Neural crest cell (in vitro differentiated cells): ENCODE data around the gene TGM2. TPM values are rescaled to one million over a fixed set of nuclear protein-coding genes. Genes with fewer than 3 reads are reported as not detected.

Source experiments
- DNase-seq: peaks from one replicate; pipeline ENCODE4 v3.0.0; 2021; ENCODE audit warnings: low read depth, mixed read lengths, low spot score
- H3K27ac Mint-ChIP-seq: one replicate; pipeline ENCODE4 v1.8.0; 2021; ENCODE audit warnings: mild to moderate bottlenecking, mixed read lengths; ENCODE audit not compliant: unreplicated experiment
- H3K27me3 Mint-ChIP-seq: 2 replicates; pipeline ENCODE4 v1.8.0; 2021; ENCODE audit warnings: low read depth, mild to moderate bottlenecking, mixed read lengths
- H3K36me3 Mint-ChIP-seq: 2 replicates; pipeline ENCODE4 v1.8.0; 2021; ENCODE audit warnings: low read depth, mild to moderate bottlenecking, mixed read lengths
- H3K4me1 Mint-ChIP-seq: 2 replicates; pipeline ENCODE4 v1.8.0; 2021; ENCODE audit warnings: mixed read lengths
- H3K4me3 Mint-ChIP-seq: one replicate; pipeline ENCODE4 v1.8.0; 2021; ENCODE audit warnings: mild to moderate bottlenecking, mixed read lengths
- H3K9me3 Mint-ChIP-seq: 2 replicates; pipeline ENCODE4 v1.8.0; 2021; ENCODE audit warnings: mixed read lengths
- total RNA-seq: library from RNA; stranded (reverse); gene quantifications from 2 replicates; pipeline ENCODE4 v1.2.1, GENCODE V29; 2021
- TF ChIP-seq, protein P1 (sequence below): fragments of 200-600 bp; sonication (generic); conservative IDR thresholded peaks from 2 replicates; pipeline ENCODE4 v1.5.0; 2021; ENCODE audit warnings: antibody characterized with exemption, mild to moderate bottlenecking

Gene TGM2
- total RNA-seq, 1 donor from 2014 or later, result 1.4 TPM

DNA sequence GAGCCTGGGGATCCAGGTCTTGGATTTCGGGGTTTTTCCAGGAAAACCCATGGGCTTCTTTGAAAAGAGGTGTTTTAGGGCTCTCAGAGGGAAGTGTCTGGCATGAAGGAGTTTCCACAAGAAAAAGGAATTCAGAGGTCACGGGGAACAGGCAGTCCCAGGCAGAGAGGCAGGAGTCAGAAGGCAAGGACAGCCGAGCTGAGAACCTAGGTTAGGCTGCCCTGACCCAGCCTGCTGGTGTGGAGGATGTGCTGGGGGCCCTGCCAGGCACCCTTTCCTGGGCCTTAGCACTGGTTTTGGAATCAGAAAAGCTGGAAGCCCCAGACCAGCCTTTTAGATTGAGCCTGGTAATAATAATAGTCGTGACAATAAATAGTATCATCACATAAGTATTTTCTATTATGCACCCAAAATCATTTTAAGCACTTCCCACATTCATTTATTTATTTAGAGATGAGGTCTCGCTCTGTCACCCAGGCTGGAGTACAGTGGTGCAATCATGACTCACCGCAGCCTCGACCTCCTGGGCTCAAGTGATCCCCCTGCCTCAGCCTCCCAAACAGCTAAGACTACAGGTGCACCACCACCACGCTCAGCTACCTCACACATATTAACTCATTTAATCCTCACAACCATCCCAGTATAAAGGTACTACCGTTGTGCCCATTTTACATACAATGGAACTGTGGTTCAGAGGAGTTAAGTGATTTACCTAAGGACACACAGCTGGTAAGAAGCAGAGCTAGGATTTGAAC, 19.9 kb downstream of the TGM2 start:
- TF ChIP-seq, protein P1, sequence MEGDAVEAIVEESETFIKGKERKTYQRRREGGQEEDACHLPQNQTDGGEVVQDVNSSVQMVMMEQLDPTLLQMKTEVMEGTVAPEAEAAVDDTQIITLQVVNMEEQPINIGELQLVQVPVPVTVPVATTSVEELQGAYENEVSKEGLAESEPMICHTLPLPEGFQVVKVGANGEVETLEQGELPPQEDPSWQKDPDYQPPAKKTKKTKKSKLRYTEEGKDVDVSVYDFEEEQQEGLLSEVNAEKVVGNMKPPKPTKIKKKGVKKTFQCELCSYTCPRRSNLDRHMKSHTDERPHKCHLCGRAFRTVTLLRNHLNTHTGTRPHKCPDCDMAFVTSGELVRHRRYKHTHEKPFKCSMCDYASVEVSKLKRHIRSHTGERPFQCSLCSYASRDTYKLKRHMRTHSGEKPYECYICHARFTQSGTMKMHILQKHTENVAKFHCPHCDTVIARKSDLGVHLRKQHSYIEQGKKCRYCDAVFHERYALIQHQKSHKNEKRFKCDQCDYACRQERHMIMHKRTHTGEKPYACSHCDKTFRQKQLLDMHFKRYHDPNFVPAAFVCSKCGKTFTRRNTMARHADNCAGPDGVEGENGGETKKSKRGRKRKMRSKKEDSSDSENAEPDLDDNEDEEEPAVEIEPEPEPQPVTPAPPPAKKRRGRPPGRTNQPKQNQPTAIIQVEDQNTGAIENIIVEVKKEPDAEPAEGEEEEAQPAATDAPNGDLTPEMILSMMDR, result no peak
- H3K9me3 Mint-ChIP-seq, result no peaks in the 10 kb centered on the region
- H3K27ac Mint-ChIP-seq, result peak overlapping the region; percentile 27

DNA sequence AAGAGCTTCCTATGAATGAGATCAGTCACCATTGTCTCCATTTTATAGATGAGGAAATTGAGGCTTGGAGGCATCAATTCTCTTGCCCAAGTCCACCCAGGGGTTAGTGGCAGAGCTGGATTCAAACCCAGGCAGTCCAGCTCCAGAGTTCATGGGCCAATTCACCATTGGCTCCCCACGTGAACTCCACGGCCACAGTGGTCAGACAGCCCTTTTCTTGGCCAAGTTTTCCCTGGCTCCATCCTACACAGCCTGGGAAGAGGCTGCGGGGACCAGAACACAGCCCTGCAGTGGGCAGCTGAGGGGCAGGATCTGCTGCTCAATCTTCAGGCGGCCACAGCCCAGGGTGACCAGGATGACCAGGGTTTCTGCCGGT, 20.5 kb downstream of the TGM2 start:
- TF ChIP-seq, protein P1, result no peak
- no peak for DNase-seq
- Mint-ChIP-seq H3K27me3 (no peaks in the 10 kb centered on the region), H3K36me3 (no peaks in the 10 kb centered on the region), H3K27ac (peak overlapping the region; percentile 57), H3K4me3 (no peak overlapping the region), H3K4me1 (peaks cover 51% of the 10 kb centered on the region), H3K9me3 (no peaks in the 10 kb centered on the region)

More for the DNA sequence above, 19.9 kb downstream of the TGM2 start:
- Mint-ChIP-seq H3K4me3 (no peak overlapping the region), H3K27me3 (no peaks in the 10 kb centered on the region), H3K4me1 (peaks cover 46% of the 10 kb centered on the region), H3K36me3 (no peaks in the 10 kb centered on the region)
- DNase-seq, result no peak

DNA sequence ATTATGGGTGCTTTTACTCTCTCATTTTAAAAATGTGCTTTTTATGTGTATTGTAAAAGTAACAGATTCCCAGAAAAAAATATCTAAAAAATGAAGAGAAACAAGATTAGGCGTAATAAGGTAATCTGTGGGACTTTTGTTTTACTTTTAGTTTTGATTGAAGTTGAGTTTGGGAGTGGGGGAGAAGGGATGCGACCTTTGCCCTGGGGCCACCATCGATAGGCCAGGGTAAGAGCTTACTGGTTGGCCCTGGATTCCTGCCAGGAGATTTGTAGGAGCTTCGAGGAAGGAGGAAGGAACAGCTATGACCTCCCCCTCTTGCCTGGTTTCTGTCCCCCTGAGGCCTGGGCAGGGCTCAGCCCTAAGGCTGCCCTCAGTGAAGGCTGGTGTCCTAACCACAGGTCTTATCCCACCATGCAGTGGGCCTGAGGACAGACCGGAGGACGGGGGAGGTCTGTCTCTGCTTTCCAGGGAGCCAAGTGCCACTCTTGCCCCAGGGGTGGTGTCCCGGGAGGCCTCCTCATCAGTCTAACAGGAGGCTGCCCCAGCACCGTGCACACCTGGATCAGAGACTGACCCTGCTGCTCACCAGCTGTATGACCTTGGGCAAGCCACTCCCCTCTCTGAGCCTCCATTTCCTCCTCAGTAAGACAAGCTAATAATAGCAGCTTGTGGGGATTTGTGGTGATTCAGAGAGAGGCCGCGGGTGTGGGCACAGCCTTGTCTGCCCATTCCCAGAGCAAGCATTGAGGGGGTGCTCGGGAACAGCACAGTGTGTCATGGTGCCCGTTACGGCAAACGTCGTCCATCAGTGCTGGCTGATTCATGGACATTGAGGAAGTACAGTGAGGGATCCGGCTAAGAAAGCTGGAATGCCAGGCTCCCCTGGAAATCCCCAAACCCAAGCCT, 21.2 kb downstream of the TGM2 start:
- H3K4me3 Mint-ChIP-seq, result peak overlapping the region; percentile 31
- no peaks in the 10 kb centered on the region for H3K27me3 Mint-ChIP-seq

DNA sequence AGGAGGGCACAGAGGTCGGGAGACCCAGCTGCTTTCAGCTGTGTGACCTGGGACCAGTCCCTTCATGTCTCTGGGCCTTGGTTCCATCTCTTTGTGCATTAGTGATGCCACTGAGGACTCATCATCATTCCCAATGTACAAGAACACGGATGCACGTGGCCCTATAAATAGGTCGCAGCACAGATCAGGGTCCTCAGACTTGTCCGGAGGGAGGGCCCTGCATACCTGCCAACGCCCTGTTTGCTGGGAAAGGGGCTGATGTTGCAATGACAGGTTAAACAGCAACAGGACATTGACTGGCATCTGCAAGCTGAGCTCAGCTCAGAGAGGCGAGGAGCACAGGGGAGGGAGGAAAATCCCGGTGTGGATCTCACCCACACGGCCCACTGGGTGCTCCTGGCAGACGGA, 21.8 kb downstream of the TGM2 start:
- no peak for DNase-seq
- H3K27ac Mint-ChIP-seq, result peak overlapping the region; percentile 46

More for the DNA sequence above, 21.2 kb downstream of the TGM2 start:
- Mint-ChIP-seq H3K9me3 (no peaks in the 10 kb centered on the region), H3K36me3 (no peaks in the 10 kb centered on the region), H3K27ac (peak overlapping the region; percentile 91), H3K4me1 (peaks cover 55% of the 10 kb centered on the region)
- TF ChIP-seq, protein P1, result no peak
- no peak for DNase-seq

DNA sequence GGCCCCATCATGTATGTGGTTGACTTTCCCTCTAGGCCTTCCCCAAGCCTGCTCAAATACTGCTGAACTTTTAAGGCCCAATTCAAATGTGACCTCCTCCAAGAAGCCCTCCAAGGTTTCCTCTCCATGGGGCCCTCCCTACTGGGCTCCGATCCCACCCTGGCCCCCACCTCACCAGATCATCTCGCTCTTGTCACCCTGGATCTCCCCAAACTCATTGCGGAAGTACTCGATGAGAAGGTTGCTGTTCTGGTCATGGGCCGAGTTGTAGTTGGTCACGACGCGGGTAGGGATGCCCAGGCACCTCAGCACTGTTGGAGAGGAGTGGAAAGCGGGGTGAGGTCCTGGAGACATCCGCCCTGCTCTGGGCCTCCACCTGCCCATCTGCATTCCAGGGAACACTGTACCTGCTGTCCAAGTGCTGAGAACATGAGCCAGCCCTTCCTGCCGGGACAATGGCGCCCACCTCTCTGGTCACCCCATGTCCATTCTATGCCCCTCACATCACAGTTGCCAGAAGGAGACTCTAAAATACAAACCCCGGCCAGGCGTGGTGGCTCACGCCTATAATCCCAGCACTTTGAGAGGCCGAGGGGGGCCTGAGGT, 23.1 kb downstream of the TGM2 start:
- no peaks in the 10 kb centered on the region for H3K36me3 Mint-ChIP-seq
- TF ChIP-seq, protein P1, result no peak
- H3K27ac Mint-ChIP-seq, result peak overlapping the region; percentile 35
- H3K4me3 Mint-ChIP-seq, result no peak overlapping the region
- H3K4me1 Mint-ChIP-seq, result peaks cover 58% of the 10 kb centered on the region
- no peaks in the 10 kb centered on the region for H3K9me3 Mint-ChIP-seq
- H3K27me3 Mint-ChIP-seq, result no peaks in the 10 kb centered on the region
- no peak for DNase-seq

More for the DNA sequence above, 21.8 kb downstream of the TGM2 start:
- Mint-ChIP-seq H3K4me3 (no peak overlapping the region), H3K36me3 (no peaks in the 10 kb centered on the region), H3K9me3 (no peaks in the 10 kb centered on the region), H3K27me3 (no peaks in the 10 kb centered on the region), H3K4me1 (peaks cover 58% of the 10 kb centered on the region)
- TF ChIP-seq, protein P1, result no peak
